HS-27A (cell line): ENCODE results near the gene ALPL.

ENCODE experiments used
- DNase-seq: peaks from one replicate; pipeline ENCODE4 v3.0.0-alpha.2; 2012; ENCODE audit warnings: low read depth, missing footprints

The ALPL gene

DNA sequence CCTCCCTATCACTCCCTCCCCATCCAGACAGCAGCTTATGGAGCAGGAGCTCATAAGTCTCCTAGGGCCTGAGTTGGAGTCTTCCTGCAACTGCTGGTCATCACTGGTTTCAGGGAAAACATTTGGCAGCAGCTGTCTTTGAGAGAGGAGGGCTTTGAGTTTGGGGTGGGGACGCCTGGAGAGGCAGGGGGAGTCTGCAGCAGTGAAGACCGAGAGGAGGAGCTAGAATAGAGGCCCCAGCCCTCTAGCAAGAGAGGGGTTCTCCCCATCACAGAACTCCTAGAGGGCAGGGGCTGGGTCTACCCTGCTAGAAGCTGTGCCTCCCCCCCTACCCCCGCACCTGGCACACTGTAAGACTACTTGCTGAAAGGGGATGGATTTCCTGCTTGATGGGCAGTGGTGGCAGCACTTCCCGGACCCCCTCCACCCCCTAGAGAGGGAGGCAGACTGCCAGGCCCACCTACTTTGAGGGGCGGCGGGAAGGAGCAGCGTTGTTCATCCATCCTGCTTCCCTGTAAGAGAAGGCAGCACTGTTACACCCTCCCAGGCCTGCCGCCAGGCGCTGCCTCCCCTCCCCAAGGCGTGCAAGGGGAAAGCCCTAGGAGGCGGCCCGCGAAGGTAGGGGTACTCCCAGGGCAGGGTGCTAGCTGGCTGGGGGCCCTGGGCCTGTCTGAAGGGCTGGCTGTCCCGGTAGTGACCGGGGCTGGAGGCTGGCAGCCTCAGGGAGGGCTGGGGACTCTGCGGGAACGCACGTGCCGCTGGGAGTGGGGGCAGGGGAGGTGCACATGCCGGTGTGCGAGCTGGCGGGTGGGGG is 109.5 kb downstream of the ALPL start:
- DNase-seq: no peak

DNA sequence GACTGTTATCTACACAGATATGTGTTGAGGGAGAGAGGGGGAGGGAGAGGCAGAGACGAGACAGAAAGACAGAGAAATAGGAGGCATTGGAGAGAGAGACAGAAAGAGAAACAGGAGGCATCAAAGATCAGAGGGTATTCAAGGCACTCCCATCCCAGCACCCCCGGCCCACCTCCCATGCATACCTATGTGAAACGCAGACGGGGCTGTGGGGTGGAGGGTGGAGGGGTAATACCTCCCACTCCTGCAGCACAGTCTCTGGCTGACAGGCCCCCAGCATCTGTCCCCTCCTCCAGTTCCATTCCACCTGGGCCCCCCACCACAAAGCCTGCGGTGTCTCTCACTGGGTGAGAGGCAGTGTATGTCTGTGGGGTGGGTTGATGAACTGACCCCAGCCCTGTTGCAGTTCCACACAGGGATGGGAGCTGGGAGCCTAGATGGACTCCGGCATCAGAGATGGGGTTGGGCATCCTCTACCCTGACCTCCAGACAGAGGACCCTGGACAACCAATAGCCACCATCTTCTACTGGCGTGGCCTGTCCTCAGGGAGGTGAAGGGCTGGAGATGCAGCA is 110.2 kb downstream of the ALPL start:
- DNase-seq: no peak

DNA sequence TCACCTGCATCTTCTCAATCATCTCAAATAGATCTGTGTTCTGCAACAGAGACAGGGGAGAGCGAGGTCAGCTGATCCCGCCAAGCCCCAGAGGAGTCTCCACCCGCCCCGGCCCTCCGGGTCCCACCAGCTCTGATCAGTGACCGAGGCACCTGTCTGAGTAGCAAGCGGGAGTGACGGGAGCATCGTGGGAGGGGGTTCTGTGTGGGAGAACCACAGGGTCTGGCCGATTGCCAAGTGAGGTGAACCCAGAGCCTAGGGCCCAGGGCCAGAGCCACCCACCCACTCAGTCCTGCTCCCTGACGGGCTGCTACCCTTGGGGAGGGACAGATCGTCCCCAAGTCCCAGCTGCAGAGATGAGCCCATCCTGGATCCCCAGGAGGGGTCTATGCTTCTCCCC is 110.8 kb downstream of the ALPL start:
- DNase-seq: no peak

DNA sequence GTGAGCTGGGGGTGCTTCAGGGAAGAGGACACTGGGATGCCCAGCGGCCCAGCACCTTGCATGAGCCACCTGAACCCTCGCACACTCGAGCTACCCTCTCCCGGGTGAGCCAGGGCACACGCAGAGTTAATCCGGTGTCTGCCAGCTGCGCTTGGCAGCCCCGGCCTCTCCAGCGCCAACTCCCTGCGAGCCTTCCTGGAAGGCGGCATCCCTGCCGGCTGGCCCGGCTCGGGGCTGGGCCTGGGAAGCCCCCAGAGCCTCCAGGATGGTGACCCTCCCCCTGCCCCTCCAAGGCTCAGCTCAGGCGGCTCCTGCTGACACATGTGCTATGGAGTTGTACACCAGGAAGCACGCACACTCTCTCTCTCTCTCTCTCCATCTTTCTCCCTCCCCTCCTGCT is 111.3 kb downstream of the ALPL start:
- DNase-seq: no peak

DNA sequence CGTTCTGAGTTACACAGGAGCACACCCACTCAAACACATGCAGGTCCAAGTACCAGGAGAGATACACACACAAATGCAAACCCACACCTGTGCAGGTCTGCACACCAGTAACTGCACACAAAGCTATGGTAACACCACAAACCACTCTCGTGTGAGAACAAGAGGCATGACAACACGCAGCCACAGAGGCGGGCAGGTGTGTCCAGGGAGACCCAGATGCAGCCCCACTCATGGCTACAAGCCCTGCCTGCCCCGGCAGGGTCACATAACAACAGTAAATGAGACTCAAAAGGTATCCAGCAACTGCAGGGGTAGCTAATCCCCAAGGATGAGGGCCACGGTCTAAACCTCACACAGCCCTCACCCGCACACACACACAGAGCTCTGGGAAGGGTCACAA is 111.8 kb downstream of the ALPL start:
- no peak for DNase-seq

DNA sequence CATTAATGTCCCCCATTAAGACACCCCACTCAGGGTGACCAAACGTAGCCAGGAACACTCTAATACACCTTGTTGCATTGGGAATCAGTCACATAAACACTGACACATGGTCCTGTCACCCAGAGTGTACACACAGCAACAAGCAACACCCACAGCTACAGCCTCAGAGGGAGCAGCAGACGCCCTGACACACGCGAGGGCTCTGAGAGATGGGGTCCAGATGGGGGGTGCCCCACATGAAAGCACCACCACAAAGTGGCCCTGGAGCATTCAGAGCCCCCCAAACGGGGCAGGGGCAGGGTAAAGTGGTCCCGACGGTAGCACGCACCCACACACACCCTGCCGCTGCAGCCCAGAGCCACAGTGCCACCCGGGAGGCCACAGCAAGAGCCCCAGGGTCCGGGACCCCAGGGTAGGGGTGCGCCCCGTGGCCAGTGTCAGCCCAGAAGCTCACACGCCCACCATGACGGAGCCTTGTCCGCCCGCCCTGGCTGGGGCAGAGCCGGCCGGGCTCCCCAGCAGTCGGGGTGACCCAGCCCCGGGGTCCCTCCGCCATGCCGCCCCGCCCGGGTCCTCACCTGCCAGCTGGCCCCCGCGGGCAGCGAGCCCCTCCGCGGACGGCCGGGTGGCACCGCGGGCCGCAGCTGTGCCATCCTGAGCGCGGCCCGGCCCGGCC is 112.7 kb downstream of the ALPL start:
- no peak for DNase-seq

DNA sequence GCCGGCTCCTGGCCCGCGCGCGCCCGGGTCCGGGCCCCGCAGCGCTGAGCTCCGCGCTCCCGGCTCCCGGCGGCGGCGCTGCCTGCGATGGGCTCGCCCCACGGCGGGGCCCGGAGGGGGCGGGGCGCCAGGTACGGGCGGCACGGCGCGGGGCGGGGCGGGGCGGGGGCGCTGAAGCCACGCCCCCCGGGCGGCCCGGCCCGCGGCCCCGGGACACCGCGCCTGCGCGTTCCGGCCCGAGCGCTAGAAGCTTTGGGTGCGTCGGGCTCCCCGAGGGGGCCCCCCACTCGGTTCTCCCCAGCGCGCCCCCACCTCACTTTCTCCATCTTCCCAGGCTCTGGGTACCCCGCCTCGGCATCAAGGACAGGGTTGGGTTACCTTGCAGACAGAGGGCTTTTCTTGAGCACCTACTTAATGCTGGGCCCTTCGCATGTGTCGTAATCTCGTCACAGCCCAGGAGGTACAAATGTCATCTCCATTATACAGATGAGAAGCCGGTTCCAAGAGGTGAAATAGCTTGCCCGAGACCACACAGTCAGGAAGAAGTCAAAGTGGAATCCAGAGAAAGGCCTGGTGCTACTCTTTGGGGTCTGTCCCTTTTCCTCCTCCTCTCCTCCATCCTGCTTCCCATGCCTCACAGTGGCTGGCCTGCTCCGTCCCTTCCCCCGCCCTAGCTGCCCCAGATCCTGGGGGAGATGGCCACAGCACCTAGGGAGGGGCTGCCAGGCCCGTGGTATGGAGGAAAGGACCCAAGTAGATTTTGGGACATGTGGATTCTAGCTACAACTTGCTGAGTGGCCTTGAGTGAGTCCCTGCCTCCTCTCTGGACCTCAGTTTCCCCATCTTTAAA is 113.5 kb downstream of the ALPL start:
- no peak for DNase-seq

DNA sequence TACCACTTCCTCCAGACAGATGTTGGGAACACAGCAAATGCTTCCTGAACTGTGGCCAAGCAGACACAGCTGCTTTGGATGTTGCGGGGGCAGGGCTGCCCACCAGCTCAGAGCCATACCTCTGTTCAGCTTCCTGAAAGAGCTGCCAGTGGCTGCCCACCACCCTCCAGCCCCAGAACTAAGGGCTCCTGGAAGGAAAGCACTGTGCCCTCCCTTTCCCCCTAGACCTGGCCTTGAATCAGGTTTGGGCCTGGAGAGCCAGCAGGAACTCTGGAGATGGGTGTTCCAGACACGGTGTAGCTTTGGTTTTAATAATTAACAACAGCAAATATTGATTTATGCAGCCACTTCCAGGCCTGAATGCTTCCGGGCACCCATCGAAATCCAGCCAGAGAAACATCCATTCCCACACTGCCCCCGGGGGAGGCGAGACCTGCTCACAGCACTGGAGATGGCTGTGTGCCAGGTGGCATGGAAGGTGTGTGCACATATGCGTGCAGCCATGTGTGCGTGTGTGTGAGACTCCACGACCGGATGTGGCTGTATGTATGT is 114.3 kb downstream of the ALPL start:
- no peak for DNase-seq

DNA sequence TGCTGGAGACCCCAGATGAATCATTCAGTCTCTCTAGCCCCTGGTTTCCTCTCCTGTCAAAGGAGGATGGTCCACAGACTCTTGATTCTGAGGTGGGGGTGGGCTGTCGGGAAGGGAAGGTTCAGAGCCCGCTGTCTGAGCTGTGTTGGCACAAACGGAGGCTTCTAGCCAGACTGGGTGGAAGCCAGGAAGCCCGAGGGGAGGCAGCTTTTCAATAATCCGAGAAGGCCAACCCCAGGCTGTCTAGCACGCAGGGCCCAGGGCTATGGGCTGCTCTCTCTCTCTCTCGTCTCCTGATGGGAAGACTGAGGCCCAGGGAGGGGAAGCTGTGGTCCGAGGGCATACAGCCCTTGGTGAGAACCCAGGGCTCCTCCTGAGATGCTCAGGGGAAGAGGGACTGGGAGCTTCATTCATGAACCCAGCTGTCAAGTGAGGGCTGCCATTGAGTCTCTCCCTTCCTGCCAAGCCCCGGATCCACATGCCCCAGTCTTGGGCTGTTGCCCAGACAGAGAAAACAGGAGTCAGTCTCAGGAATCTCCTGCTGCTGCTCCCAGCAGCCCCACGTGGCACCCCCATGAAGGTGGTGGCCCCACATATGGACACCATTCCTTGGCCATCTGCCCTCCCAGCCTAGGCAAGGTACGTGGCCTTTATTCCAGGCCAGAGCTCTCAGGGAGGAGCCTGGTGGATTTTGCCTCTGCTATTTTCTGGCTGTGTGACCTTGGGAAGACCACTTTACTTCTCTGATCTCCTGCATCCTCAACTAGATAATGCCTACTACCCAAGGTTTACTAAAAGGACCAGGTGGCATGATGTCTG is 115.6 kb downstream of the ALPL start:
- DNase-seq: no peak

DNA sequence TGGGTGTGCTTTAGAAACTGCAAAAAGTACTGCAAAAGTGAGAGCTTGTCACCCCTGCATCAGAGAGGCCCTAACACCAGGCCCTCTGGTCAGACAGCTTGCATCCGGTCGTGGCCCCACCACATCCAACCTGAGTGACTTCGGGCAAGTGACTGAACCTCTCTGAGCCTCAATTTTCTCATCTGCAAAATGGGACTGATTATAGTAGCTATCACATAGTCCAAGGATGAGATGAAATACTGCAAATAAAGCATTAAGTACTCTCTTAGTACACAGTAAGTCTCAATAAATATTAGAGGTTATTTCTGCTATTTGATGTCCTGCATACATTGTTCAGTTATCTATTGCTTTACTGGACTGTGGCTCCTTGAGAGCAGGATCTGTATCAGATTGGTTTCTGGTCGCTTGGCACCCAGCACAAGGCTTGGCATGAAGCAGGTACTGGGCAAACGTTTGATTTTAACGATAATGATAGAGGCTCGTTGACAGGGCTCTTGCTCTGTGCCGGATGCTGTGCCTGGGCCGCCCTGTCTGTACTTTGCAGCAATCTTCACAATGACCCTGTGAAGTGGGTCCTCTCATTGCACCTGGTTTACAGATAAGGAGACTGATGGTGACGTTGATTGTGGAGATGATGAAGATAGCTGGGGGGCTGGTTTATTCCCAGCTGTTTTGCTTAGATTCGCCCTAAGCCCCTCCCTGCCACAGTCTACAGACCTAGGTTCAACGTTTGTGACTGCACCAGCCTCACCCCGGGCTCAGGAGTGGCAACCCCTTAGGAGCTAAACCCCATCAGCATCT is 116.4 kb downstream of the ALPL start:
- DNase-seq: no peak

DNA sequence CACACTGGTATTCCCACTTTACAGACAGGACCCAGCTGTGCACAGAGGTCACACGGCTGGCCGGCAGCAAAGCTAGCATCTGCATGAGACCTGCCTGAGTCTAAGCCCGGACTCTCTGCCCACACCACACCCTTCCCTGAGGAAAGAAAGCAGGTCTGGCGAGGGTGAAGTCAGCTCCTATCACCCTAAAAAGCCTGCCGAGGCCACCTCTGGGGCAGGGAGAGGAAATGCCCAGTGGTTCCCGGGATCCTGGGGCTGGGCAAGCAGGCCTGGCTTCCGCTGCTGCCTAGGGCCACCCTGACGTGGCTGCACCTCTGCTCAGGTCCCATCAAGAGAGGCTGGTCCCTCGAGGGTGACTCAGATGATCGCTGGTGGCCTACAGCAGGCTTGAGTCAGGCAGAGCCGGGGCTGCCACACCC is 117.7 kb downstream of the ALPL start:
- no peak for DNase-seq
